Suprapubic skin (tissue), 4 donors: ENCODE data around the gene ERC2. TPM values are rescaled to one million over a fixed set of nuclear protein-coding genes. Genes with fewer than 3 reads are reported as not detected.

Experiments used
- DNase-seq, 2 donors: peaks; one replicate each; pipeline ENCODE4 v3.0.0-alpha.2; 2019; ENCODE audit warnings: low spot score in 2 of 2
- H3K27ac ChIP-seq: fragments of 200-600 bp; sonication (generic); one replicate; pipeline ENCODE4 v1.5.1; 2019
- H3K27me3 ChIP-seq: fragments of 200-600 bp; sonication (generic); one replicate; pipeline ENCODE4 v1.5.1; 2019
- H3K36me3 ChIP-seq: fragments of 200-600 bp; sonication (generic); one replicate; pipeline ENCODE4 v1.5.1; 2019
- H3K4me1 ChIP-seq: fragments of 200-600 bp; sonication (generic); one replicate; pipeline ENCODE4 v1.5.1; 2019
- H3K4me3 ChIP-seq: fragments of 200-600 bp; sonication (generic); one replicate; pipeline ENCODE4 v1.5.1; 2019; ENCODE audit warnings: mild to moderate bottlenecking
- H3K9me3 ChIP-seq: fragments of 200-600 bp; sonication (generic); one replicate; pipeline ENCODE4 v1.5.1; 2019
- EP300 ChIP-seq: sonication (generic); formaldehyde crosslinking; IDR thresholded peaks from one replicate; pipeline ENCODE4 v1.6.1; 2017; ENCODE audit warnings: antibody characterized with exemption
- POLR2A ChIP-seq, 2 donors: fragments of 450-650 bp; IDR thresholded peaks; one replicate each; pipeline ENCODE4 v1.6.1; 2017; ENCODE audit warnings: antibody characterized with exemption in 2 of 2, mild to moderate bottlenecking in 2 of 2, moderate library complexity in 2 of 2
- POLR2AphosphoS5 ChIP-seq, 3 donors: sonication (generic); formaldehyde crosslinking; IDR thresholded peaks; one replicate each; pipeline ENCODE4 v1.6.1; 2017; ENCODE audit warnings: antibody characterized with exemption in 3 of 3
- WGBS: methylation state at CpG from one replicate; pipeline ENCODE4 v1.1.5; 2018; 5-methylcytosine and 5-hydroxymethylcytosine counted together
- total RNA-seq, 4 donors: library from RNA; depleted of rRNA; stranded (reverse); fragments of >200 nt; gene quantifications; one replicate each; pipeline ENCODE4 v1.1.0, GENCODE V29; 2016
- TF ChIP-seq, protein P1 (sequence below), 2 donors: fragments of 200-600 bp in 1 of 2; fragments of 450-650 bp in 1 of 2; sonication (generic) in 1 of 2; IDR thresholded peaks; one replicate each; pipeline ENCODE4 v1.5.1; 2016 to 2019; ENCODE audit warnings: antibody characterized with exemption in 2 of 2, mild to moderate bottlenecking in 1 of 2, moderate library complexity in 1 of 2

The ERC2 gene
- total RNA-seq, 4 donors from 2014 or later: 0.21 TPM; not detected in 3

DNA sequence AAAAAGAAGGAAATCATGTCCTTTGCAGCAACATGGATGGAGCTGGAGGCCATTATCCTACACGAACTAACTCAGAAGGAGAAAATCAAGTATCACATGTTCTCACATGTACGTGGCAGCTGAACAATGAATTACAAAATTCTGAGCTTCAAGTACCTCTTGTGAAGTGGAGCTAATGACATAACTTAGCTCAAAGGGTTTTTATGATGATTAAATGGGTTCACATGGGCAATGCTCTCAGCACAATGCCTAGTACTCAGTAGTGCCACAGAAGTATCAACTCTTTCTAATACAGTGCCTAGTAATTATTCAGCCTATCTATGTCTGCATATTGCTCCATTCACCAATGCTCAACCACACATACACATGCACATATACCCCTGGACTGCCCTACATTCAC lies 573.7 kb downstream of the ERC2 start:
- Histone ChIP-seq H3K4me1 (no peaks in the 10 kb centered on the region), H3K27ac (no peak overlapping the region), H3K36me3 (no peaks in the 10 kb centered on the region), H3K4me3 (no peak overlapping the region), H3K27me3 (peaks cover 3% of the 10 kb centered on the region), H3K9me3 (no peaks in the 10 kb centered on the region)
- no peak for DNase-seq
- 68% methylated on average over 2 of the region's 2 CpGs for WGBS
- TF ChIP-seq EP300 (no peak), POLR2A (IDR thresholded peaks at IDR 0.05) (no peak), POLR2AphosphoS5 (IDR thresholded peaks at IDR 0.05) (no peak)
- TF ChIP-seq, protein P1, sequence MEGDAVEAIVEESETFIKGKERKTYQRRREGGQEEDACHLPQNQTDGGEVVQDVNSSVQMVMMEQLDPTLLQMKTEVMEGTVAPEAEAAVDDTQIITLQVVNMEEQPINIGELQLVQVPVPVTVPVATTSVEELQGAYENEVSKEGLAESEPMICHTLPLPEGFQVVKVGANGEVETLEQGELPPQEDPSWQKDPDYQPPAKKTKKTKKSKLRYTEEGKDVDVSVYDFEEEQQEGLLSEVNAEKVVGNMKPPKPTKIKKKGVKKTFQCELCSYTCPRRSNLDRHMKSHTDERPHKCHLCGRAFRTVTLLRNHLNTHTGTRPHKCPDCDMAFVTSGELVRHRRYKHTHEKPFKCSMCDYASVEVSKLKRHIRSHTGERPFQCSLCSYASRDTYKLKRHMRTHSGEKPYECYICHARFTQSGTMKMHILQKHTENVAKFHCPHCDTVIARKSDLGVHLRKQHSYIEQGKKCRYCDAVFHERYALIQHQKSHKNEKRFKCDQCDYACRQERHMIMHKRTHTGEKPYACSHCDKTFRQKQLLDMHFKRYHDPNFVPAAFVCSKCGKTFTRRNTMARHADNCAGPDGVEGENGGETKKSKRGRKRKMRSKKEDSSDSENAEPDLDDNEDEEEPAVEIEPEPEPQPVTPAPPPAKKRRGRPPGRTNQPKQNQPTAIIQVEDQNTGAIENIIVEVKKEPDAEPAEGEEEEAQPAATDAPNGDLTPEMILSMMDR (IDR thresholded peaks at IDR 0.05): no peak

- H3K4me1 ChIP-seq: no peaks in the 10 kb centered on the region
- H3K27ac ChIP-seq: no peak overlapping the region
- H3K9me3 ChIP-seq: no peaks in the 10 kb centered on the region
- DNase-seq: no peak
- no peak overlapping the region for H3K4me3 ChIP-seq
- TF ChIP-seq EP300 (no peak), POLR2AphosphoS5 (IDR thresholded peaks at IDR 0.05) (no peak), POLR2A (IDR thresholded peaks at IDR 0.05) (no peak)
- TF ChIP-seq, protein P1 (IDR thresholded peaks at IDR 0.05): no peak
- peaks cover 3% of the 10 kb centered on the region for H3K27me3 ChIP-seq
- 89% methylated on average over 4 of the region's 4 CpGs for WGBS
- no peaks in the 10 kb centered on the region for H3K36me3 ChIP-seq
Observed at GRCh38 chr3:55893045-55893664, 575.1 kb downstream of the ERC2 start.

DNA sequence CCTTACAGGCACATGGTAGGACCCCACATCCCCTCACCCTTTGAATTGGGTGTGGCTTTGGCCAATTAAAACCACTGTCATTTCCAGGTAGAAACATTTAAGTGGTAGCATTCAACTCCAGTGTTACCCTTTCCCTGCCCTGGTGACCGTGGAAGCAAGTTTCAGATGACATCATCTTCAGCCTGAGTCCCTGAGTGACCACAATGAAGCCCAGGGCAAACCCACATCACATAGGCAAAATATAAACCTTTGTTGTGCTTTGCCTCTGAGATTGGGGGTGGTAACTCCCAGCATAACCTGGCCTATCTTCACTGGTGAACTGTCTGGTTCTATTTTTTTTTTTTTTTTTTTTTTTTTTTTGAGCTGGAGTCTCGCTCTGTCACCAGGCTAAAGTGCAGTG lies 577.2 kb downstream of the ERC2 start:
- Histone ChIP-seq H3K27ac (no peak overlapping the region), H3K4me3 (no peak overlapping the region), H3K36me3 (no peaks in the 10 kb centered on the region), H3K27me3 (peaks cover 3% of the 10 kb centered on the region), H3K4me1 (no peaks in the 10 kb centered on the region), H3K9me3 (no peaks in the 10 kb centered on the region)
- TF ChIP-seq, protein P1 (IDR thresholded peaks at IDR 0.05): no peak
- no peak for TF ChIP-seq POLR2A (IDR thresholded peaks at IDR 0.05)
- TF ChIP-seq POLR2AphosphoS5 (IDR thresholded peaks at IDR 0.05): no peak
- TF ChIP-seq EP300: no peak
- no peak for DNase-seq
- WGBS: 96% methylated on average over 2 of the region's 2 CpGs

GRCh38 chr3:55888282-55888885 lies 579.9 kb downstream of the ERC2 start:
- Histone ChIP-seq H3K27ac (no peak overlapping the region), H3K36me3 (no peaks in the 10 kb centered on the region), H3K4me1 (peaks cover 3% of the 10 kb centered on the region), H3K27me3 (no peaks in the 10 kb centered on the region), H3K4me3 (no peak overlapping the region), H3K9me3 (no peaks in the 10 kb centered on the region)
- no peak for DNase-seq
- TF ChIP-seq POLR2A (IDR thresholded peaks at IDR 0.05) (no peak), POLR2AphosphoS5 (IDR thresholded peaks at IDR 0.05) (no peak), EP300 (no peak)
- TF ChIP-seq, protein P1 (IDR thresholded peaks at IDR 0.05): no peak
- 84% methylated on average over 7 of the region's 7 CpGs for WGBS

DNA sequence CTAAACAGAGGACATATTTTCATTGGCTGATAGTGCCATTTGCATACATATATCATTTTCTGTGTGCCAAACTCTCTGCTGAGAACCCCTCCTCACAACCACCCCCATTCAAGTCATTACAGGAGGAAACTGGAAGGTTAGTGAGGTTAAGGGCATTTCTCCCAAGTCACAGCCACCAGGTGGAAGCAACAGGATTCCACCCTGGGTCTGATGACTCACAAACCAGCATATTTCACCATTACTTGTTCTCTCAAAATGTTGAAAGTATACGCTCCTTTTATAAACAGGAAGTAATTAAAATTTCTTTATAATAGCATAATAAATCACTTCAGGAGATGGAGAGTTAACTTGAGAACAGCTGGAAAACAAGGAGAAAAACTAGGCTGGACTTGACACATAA lies 582.5 kb downstream of the ERC2 start:
- WGBS: 5% methylated on average over 1 of the region's 1 CpG
- no peaks in the 10 kb centered on the region for H3K9me3 ChIP-seq
- no peak overlapping the region for H3K4me3 ChIP-seq
- H3K27ac ChIP-seq: peak overlapping the region; percentile 14
- TF ChIP-seq EP300 (no peak), POLR2AphosphoS5 (IDR thresholded peaks at IDR 0.05) (no peak), POLR2A (IDR thresholded peaks at IDR 0.05) (no peak)
- TF ChIP-seq, protein P1 (IDR thresholded peaks at IDR 0.05): no peak
- H3K27me3 ChIP-seq: no peaks in the 10 kb centered on the region
- peaks cover 3% of the 10 kb centered on the region for H3K4me1 ChIP-seq
- no peak for DNase-seq
- no peaks in the 10 kb centered on the region for H3K36me3 ChIP-seq
